Fibroblast of the aortic adventitia (primary cell): ENCODE measurements around the gene GRIK3. TPM values are rescaled to one million over a fixed set of nuclear protein-coding genes. Genes with fewer than 3 reads are reported as not detected.

ENCODE experiments used
- DNase-seq: peaks from one replicate; pipeline ENCODE4 v3.0.0-alpha.2; 2010; ENCODE audit warnings: low read depth
- H3K4me3 ChIP-seq: 2 replicates; pipeline ENCODE4 v1.5.1; 2011; ENCODE audit warnings: low read depth, mild to moderate bottlenecking, control low read depth, low read length, moderate library complexity
- total RNA-seq: library from RNA; depleted of rRNA; stranded (reverse); fragments of >200 nt; gene quantifications from 2 replicates; pipeline ENCODE4 v1.2.3, GENCODE V29; 2012; ENCODE audit warnings: low replicate concordance
- TF ChIP-seq, protein P1 (sequence below): IDR thresholded peaks from 2 replicates; pipeline ENCODE4 v1.5.1; 2011; ENCODE audit warnings: mild to moderate bottlenecking, low read length, control low read depth, inconsistent platforms; ENCODE audit not compliant: insufficient read depth

GRIK3 gene
- total RNA-seq, 1 donor = not detected

DNA sequence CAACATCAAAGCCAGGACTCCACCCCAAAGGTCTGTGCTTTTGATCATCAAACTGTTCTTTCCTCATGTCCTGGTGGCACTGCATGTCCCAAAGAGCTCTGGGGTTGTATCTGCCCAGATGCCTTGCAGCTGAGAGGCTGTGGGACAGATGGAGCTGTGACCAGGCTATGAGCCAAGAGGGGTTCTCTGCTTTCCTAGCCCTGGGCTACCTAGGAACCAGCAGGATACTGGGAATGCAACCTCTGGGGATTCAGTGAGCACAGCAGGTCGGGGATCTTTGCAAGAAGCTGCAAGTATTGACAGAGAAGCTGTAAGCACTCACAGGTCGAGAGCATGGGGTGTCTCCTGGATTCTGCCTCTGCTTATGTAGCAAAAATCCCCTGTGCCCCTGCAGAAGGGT is 186.6 kb downstream of the GRIK3 start:
- DNase-seq = no peak
- TF ChIP-seq, protein P1, sequence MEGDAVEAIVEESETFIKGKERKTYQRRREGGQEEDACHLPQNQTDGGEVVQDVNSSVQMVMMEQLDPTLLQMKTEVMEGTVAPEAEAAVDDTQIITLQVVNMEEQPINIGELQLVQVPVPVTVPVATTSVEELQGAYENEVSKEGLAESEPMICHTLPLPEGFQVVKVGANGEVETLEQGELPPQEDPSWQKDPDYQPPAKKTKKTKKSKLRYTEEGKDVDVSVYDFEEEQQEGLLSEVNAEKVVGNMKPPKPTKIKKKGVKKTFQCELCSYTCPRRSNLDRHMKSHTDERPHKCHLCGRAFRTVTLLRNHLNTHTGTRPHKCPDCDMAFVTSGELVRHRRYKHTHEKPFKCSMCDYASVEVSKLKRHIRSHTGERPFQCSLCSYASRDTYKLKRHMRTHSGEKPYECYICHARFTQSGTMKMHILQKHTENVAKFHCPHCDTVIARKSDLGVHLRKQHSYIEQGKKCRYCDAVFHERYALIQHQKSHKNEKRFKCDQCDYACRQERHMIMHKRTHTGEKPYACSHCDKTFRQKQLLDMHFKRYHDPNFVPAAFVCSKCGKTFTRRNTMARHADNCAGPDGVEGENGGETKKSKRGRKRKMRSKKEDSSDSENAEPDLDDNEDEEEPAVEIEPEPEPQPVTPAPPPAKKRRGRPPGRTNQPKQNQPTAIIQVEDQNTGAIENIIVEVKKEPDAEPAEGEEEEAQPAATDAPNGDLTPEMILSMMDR = no peak
- no peak overlapping the region for H3K4me3 ChIP-seq

DNA sequence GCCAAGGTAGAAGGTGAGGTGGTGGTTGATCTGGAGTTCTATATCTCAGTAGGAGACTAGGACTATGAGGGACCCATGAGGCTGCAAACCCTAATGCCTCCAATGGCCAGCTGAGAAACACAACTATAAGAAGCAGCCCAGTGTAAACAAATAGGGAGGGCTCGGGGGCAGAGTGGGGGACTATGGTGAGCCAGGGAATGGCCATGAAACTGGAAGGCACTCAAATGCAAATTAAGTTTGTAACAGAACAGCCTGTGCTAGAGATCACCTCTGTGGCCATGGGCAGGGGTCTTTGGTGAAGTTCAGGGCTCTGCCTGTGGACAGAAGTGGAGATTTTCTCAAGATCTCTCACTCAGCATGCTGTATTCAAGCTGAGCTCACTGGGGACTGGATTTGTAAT is 187.1 kb downstream of the GRIK3 start:
- no peak for DNase-seq
- TF ChIP-seq, protein P1 = no peak
- H3K4me3 ChIP-seq = no peak overlapping the region

DNA sequence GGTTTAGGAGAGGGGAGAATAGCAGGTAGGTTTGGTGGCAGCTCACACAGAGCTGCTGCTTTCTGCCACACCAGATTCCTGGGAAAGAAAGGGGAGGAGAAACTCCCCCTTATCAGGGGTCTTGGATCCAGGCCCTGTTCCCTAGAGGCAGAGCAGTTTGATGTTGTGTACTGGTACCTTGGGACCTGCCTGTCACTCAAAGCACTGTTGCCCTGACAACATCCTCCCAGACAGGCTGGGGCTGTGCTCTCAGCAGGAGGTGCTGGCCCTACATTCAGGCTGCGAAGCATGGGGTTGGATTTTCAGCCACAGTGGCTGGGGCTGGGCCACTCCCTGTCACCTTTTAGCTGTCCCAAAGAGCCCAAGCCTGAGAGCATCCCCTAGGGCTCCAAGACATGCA is 188.0 kb downstream of the GRIK3 start:
- no peak for DNase-seq
- no peak overlapping the region for H3K4me3 ChIP-seq
- TF ChIP-seq, protein P1 = no peak

DNA sequence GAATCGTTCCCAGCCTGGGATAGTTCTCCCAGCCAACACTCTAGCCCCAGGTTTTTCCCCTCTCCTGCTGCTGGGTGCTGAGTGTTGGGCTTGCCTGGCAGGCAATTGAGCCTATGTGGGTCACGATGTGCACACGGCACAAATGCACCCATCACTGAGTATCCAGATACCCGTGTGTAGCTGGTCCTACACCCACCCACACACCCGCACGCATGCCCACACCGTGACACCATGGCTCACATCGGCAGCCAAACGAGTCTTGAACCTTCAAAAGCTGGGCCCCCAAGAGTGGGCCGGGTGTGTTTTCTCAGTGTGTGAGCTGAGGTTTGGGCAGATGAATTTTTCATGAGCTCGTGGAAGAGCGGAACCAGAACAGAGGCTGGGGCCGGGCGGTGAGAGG is 188.5 kb downstream of the GRIK3 start:
- TF ChIP-seq, protein P1 = no peak
- DNase-seq = no peak
- H3K4me3 ChIP-seq = no peak overlapping the region

DNA sequence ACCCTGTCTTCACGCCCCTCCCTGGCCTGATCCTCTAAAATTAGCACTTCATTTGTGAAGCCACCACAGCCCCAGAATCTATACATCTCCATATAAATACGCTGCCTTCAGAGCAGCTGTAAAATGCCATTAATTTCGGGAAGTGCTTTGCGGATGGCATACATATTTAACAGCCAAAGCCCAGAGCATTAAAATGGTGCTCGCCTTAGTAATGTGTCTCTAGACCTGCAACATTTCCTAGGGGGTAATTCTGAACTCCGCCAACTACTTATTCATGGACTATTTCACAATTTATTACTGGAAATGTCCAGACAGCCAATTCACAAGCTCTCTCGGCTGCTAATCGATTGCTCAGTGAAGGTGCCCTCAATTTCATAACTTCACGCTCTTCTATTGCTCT is 189.4 kb downstream of the GRIK3 start:
- H3K4me3 ChIP-seq = no peak overlapping the region
- DNase-seq = no peak
- TF ChIP-seq, protein P1 = no peak

DNA sequence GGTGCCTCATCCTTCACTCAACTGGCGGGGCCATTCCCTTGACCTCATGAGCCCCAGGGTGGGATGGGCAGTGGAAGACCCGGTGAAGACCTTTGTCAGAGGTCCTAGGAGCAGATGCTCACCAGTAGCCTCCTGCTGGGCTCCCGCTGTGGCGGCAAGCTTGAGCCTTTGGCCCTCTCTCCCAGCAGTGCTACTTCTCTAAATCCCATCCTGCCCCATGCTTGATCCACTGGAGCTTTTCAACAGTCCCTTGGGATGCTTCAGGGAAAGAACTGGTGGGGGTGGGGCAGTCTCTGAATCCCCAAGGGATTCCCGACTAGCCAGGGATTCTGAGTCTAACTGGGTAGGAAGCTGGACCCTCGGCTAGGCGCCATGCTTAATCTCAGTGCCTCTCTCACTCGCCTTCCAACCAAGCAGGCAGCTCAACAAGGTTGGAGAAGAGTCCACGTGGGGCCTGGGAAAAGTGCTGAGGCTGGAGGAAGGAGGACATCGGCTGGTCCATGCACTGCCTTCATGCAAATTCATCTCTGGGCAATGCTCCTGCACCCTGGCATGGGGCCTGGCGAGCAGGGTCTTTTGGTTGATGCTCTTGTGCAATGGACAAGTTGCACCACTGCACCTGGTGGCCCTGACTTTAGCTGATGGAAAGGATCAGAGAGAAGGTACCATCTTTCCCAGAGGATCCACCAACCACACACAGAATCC is 190.3 kb downstream of the GRIK3 start:
- no peak for DNase-seq
- TF ChIP-seq, protein P1 = no peak
- H3K4me3 ChIP-seq = no peak overlapping the region

DNA sequence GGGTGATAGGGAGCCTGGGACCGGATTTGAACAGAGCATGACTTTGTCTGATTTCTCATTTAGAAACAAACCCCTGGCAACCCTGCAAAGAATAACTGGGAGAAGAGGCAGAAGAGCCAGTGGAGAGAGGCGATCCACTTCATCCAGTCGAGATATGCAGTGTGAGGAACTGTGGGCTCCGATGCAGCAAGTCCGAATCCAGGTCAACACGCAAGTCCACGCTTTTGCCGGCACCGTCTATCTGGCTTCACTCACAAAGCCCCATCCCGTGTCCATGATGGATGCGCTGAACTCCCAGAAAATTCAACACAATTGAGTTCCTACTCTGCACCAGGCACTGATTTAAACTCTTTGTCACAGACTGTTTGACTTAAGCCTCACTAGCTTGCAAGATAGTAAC is 191.3 kb downstream of the GRIK3 start:
- TF ChIP-seq, protein P1 = no peak
- no peak overlapping the region for H3K4me3 ChIP-seq
- no peak for DNase-seq
